GM19328 (cell line): ENCODE results near the gene KLK14.

Experiments used
- ATAC-seq: cut with Tn5 transposase; IDR thresholded peaks from one replicate; pipeline ENCODE4 v1.9.1; 2021; ENCODE audit warnings: mild to moderate bottlenecking, moderate library complexity; ENCODE audit not compliant: unreplicated experiment

Gene KLK14

GRCh38 chr19:51082611-51083010 lies at the start of gene KLK14:
TSS of gene KLK14 (minus strand) at chr19:51082887. CDS start at chr19:51082614, 273 bp downstream.
- no peak for ATAC-seq

GRCh38 chr19:51131780-51132680 lies 49.3 kb upstream of the KLK14 start:
- ATAC-seq: no peak

GRCh38 chr19:51129716-51130115 lies 47.0 kb upstream of the KLK14 start:
- no peak for ATAC-seq

GRCh38 chr19:51128227-51128626 lies 45.5 kb upstream of the KLK14 start:
- no peak for ATAC-seq

GRCh38 chr19:51127755-51128154 lies 45.1 kb upstream of the KLK14 start:
- no peak for ATAC-seq

- no peak for ATAC-seq
Measured at GRCh38 chr19:51127032-51127431, 44.3 kb upstream of the KLK14 start.

- no peak for ATAC-seq
Measured at GRCh38 chr19:51125421-51126075, 42.9 kb upstream of the KLK14 start.

- ATAC-seq: no peak
Measured at GRCh38 chr19:51124729-51125128, 42.0 kb upstream of the KLK14 start, which contains the start of gene SIGLEC9. TSS of gene SIGLEC9 (plus strand) at chr19:51124906. CDS start at chr19:51124975, 69 bp downstream.

- no peak for ATAC-seq
Measured at GRCh38 chr19:51124216-51124615, 41.5 kb upstream of the KLK14 start.

GRCh38 chr19:51123802-51124201 lies 41.1 kb upstream of the KLK14 start:
- no peak for ATAC-seq

GRCh38 chr19:51123381-51123800 lies 40.7 kb upstream of the KLK14 start:
- no peak for ATAC-seq

- no peak for ATAC-seq
Measured at GRCh38 chr19:51122112-51122981, 39.7 kb upstream of the KLK14 start.

GRCh38 chr19:51121257-51121656 lies 38.6 kb upstream of the KLK14 start:
- no peak for ATAC-seq

GRCh38 chr19:51120160-51120559 lies 37.5 kb upstream of the KLK14 start:
- no peak for ATAC-seq

- ATAC-seq: no peak
Measured at GRCh38 chr19:51119611-51120010, 36.9 kb upstream of the KLK14 start.

- ATAC-seq: no peak
Measured at GRCh38 chr19:51119101-51119500, 36.4 kb upstream of the KLK14 start.

- no peak for ATAC-seq
Measured at GRCh38 chr19:51116736-51117286, 34.1 kb upstream of the KLK14 start.

GRCh38 chr19:51114087-51114729 lies 31.5 kb upstream of the KLK14 start:
- ATAC-seq: no peak

GRCh38 chr19:51111606-51112005 lies 28.9 kb upstream of the KLK14 start:
- no peak for ATAC-seq

GRCh38 chr19:51110666-51110971 lies 27.9 kb upstream of the KLK14 start:
- ATAC-seq: no peak

- ATAC-seq: peak; percentile 22
Measured at GRCh38 chr19:51108805-51109146, 26.1 kb upstream of the KLK14 start.
